Keratinocyte (primary cell): Measurements from ENCODE around the gene TEX22. TPM values are rescaled to one million over a fixed set of nuclear protein-coding genes. Genes with fewer than 3 reads are reported as not detected.

Source experiments
- DNase-seq: peaks from one replicate; pipeline ENCODE4 v3.0.0-alpha.2; 2011; ENCODE audit warnings: low read depth, missing footprints, low spot score
- FAIRE-seq: peaks from 2 replicates; lab custom pipeline; 2011; peaks lifted over from hg19 to GRCh38; lab: Jason Lieb, UNC
- H2AFZ ChIP-seq: 2 replicates; pipeline ENCODE4 v1.6.0; 2012; ENCODE audit warnings: low read length, control low read depth, inconsistent platforms; ENCODE audit not compliant: control insufficient read depth
- H3K27ac ChIP-seq: 2 replicates; pipeline ENCODE4 v1.5.1; 2011; ENCODE audit warnings: low read length; ENCODE audit not compliant: control insufficient read depth, insufficient read depth
- H3K27me3 ChIP-seq: 3 replicates; pipeline ENCODE4 v1.6.0; 2011; ENCODE audit warnings: low read length; ENCODE audit not compliant: control insufficient read depth, insufficient read depth; ENCODE audit errors: extremely low read depth
- H3K36me3 ChIP-seq, 2 experiments: 2 replicates in 1 of 2; 3 replicates in 1 of 2; pipeline ENCODE4 v1.5.1; 2011; ENCODE audit warnings: low read length in 2 of 2, mild to moderate bottlenecking in 1 of 2; ENCODE audit not compliant: control insufficient read depth in 2 of 2, insufficient read depth in 2 of 2; ENCODE audit errors: extremely low read depth in 1 of 2
- H3K4me1 ChIP-seq: 3 replicates; pipeline ENCODE4 v1.5.1; 2011; ENCODE audit warnings: low read length; ENCODE audit not compliant: control insufficient read depth, insufficient read depth; ENCODE audit errors: extremely low read depth
- H3K4me2 ChIP-seq: 3 replicates; pipeline ENCODE4 v1.6.0; 2011; ENCODE audit warnings: low read depth, low read length; ENCODE audit not compliant: control insufficient read depth, insufficient read depth; ENCODE audit errors: extremely low read depth
- H3K4me3 ChIP-seq, 3 experiments: fragments of 200-600 bp in 1 of 3; sonication (generic) in 1 of 3; 2 replicates in 2 of 3; 3 replicates in 1 of 3; pipeline ENCODE4 v1.5.1; 2011 to 2016; ENCODE audit warnings: low read length in 3 of 3, mild to moderate bottlenecking in 3 of 3, control low read depth in 2 of 3, inconsistent platforms in 1 of 3, low read depth in 1 of 3, mixed read lengths in 1 of 3, mixed run types in 1 of 3, moderate library complexity in 1 of 3; ENCODE audit not compliant: control insufficient read depth in 2 of 3, insufficient read depth in 2 of 3; ENCODE audit errors: extremely low read depth in 1 of 3
- H3K79me2 ChIP-seq: 2 replicates; pipeline ENCODE4 v1.6.0; 2012; ENCODE audit warnings: low read length; ENCODE audit not compliant: control insufficient read depth, insufficient read depth
- H3K9ac ChIP-seq: 3 replicates; pipeline ENCODE4 v1.6.0; 2011; ENCODE audit warnings: low read length; ENCODE audit not compliant: control insufficient read depth, insufficient read depth; ENCODE audit errors: extremely low read depth
- H3K9me1 ChIP-seq: 3 replicates; pipeline ENCODE4 v1.6.0; 2011; ENCODE audit warnings: low read length; ENCODE audit not compliant: control insufficient read depth, insufficient read depth; ENCODE audit errors: extremely low read depth
- H3K9me3 ChIP-seq: 2 replicates; pipeline ENCODE4 v1.5.1; 2012; ENCODE audit warnings: low read depth, low read length; ENCODE audit not compliant: control insufficient read depth
- H4K20me1 ChIP-seq: 3 replicates; pipeline ENCODE4 v1.6.0; 2011; ENCODE audit warnings: low read length; ENCODE audit not compliant: control insufficient read depth, insufficient read depth; ENCODE audit errors: extremely low read depth
- EZH2 ChIP-seq: IDR thresholded peaks from one replicate; pipeline ENCODE4 v1.6.1; 2012; ENCODE audit warnings: inconsistent platforms, mild to moderate bottlenecking, low read length, moderate library complexity
- dilution Hi-C: fragments of 300-500 bp; cut with MboI; formaldehyde crosslinking; loops from one replicate; pipeline ENCODE4 v1.7.0; 2020; ENCODE audit warnings: low sequenced_read_pairs; ENCODE audit not compliant: extremely low pct_ligation_motif_present
- polyA plus RNA-seq, 5 experiments: library from polyadenylated mRNA; depleted of rRNA in 3 of 5; stranded (reverse) in 3 of 5; stranded (forward) in 1 of 5; unstranded in 1 of 5; fragments of >200 nt; gene quantifications; 1 replicate in 1 of 5; 2 replicates in 3 of 5; 3 replicates in 1 of 5; pipeline versions ENCODE4 v1.2.1 to v1.2.3, GENCODE V29; 2011 to 2012; ENCODE audit warnings: missing spikeins in 2 of 5, low read depth in 1 of 5, low replicate concordance in 1 of 5
- TF ChIP-seq, protein P1 (sequence below), 3 experiments: IDR thresholded peaks in 1 of 3; conservative IDR thresholded peaks in 1 of 3; optimal IDR thresholded peaks in 1 of 3; 2 replicates in 2 of 3; 3 replicates in 1 of 3; pipeline versions ENCODE3 to v1.5.1; 2011; ENCODE audit warnings: low read length in 3 of 3, mild to moderate bottlenecking in 3 of 3, moderate library complexity in 2 of 3, control low read depth in 1 of 3, inconsistent platforms in 1 of 3; ENCODE audit not compliant: insufficient read depth in 2 of 3; ENCODE audit errors: extremely low read depth in 1 of 3

Gene TEX22
- polyA plus RNA-seq, 1 donor (not counting 4 experiments of a cell fraction or from before 2014, with no cell fraction given): 0.03 TPM

DNA sequence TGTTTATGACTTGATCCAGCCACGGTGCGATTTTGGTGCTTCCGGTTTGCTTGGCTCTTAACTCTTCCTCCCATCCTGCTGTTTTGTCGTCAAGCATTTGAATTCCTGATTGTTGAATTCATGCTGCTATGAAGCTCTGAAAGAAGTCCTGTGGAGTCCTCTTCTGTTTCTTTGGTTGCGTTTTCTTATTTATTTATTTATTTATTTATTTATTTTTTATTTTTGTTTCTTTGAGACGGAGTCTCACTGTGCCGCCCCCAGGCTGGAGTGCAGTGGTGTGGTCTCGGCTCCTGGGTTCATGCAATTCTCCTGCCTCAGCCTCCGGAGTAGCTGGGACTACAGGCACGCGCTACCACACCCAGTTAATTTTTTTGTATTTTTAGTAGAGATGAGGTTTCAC lies 18.3 kb downstream of the TEX22 start:
- Histone ChIP-seq H3K4me1 (peaks cover 10% of the 10 kb centered on the region), H3K9me3 (no peaks in the 10 kb centered on the region), H2AFZ (no peak overlapping the region), H3K9me1 (no peaks in the 10 kb centered on the region), H3K79me2 (peaks cover 15% of the 10 kb centered on the region), H3K4me2 (no peak overlapping the region), H3K4me3 (no peak overlapping the region), H3K36me3 (no peaks in the 10 kb centered on the region), H3K27ac (no peak overlapping the region), H3K27me3 (peaks cover 7% of the 10 kb centered on the region), H3K9ac (no peak overlapping the region), H4K20me1 (no peaks in the 10 kb centered on the region)
- FAIRE-seq (no peak), DNase-seq (no peak)
- dilution Hi-C loops: no loop called here
- no peak for TF ChIP-seq EZH2
- TF ChIP-seq, protein P1, sequence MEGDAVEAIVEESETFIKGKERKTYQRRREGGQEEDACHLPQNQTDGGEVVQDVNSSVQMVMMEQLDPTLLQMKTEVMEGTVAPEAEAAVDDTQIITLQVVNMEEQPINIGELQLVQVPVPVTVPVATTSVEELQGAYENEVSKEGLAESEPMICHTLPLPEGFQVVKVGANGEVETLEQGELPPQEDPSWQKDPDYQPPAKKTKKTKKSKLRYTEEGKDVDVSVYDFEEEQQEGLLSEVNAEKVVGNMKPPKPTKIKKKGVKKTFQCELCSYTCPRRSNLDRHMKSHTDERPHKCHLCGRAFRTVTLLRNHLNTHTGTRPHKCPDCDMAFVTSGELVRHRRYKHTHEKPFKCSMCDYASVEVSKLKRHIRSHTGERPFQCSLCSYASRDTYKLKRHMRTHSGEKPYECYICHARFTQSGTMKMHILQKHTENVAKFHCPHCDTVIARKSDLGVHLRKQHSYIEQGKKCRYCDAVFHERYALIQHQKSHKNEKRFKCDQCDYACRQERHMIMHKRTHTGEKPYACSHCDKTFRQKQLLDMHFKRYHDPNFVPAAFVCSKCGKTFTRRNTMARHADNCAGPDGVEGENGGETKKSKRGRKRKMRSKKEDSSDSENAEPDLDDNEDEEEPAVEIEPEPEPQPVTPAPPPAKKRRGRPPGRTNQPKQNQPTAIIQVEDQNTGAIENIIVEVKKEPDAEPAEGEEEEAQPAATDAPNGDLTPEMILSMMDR (optimal IDR thresholded peaks at IDR 0.05 in 1 of 3, IDR thresholded peaks at IDR 0.05 in 1 of 3, conservative IDR thresholded peaks at IDR 0.05 in 1 of 3; ENCODE audit: extremely low read depth in 1 of 3, insufficient read depth in 2 of 3, low read length in 3 of 3): no peak

DNA sequence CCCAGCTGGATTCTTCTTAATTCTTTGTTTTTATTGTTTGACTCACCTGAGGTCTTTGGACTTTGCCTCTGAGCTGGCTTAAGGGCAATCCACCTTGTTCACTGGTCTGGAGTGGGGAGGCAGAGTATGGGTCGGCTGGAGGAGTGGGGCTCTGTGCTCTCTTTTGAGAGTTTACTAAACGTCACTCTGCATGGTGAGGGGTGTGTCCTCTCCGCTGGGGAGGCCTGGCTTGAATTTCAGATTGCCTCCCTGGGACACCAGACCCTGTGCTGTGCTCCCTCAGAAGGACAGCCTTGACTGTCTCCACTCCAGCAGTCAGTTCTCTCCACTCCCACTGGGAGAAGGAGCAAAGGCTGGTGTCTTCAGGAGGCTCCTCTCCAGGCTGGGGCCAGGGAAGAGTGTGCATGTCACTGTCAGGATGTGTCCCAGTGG lies 19.4 kb downstream of the TEX22 start:
- DNase-seq (no peak), FAIRE-seq (no peak)
- Histone ChIP-seq H3K36me3 (peaks cover 2 to 3% of the 10 kb centered on the region in 2 experiments), H3K4me2 (no peak overlapping the region), H2AFZ (no peak overlapping the region), H3K9ac (no peak overlapping the region), H3K79me2 (peaks cover 25% of the 10 kb centered on the region), H4K20me1 (peaks cover 6% of the 10 kb centered on the region), H3K9me1 (no peaks in the 10 kb centered on the region), H3K27ac (no peak overlapping the region), H3K9me3 (no peaks in the 10 kb centered on the region), H3K4me1 (peaks cover 10% of the 10 kb centered on the region), H3K4me3 (no peak overlapping the region), H3K27me3 (no peaks in the 10 kb centered on the region)
- dilution Hi-C loops: no loop called here
- TF ChIP-seq, protein P1 (optimal IDR thresholded peaks at IDR 0.05 in 1 of 3, IDR thresholded peaks at IDR 0.05 in 1 of 3, conservative IDR thresholded peaks at IDR 0.05 in 1 of 3; ENCODE audit: extremely low read depth in 1 of 3, insufficient read depth in 2 of 3, low read length in 3 of 3): no peak
- no peak for TF ChIP-seq EZH2
